ENCODE measurements around the gene PNKD. TPM values are rescaled to one million over a fixed set of nuclear protein-coding genes. Genes with fewer than 3 reads are reported as not detected.
A peak's percentile ranks its signal among the peaks of the same experiment; 100 is the strongest.
"Not testable (repeated sequence)": the region's sequence is repeated elsewhere in the genome, so short reads cannot be mapped to it uniquely, and the experiment has no call there.

PNKD gene
- polyA plus RNA-seq, 1 donor = 47.4 TPM

GRCh38 chr2:218272531-218273212 lies 2.4 kb downstream of the PNKD start:
- DNase-seq (ENCODE audit: low read depth) = no peak

DNA sequence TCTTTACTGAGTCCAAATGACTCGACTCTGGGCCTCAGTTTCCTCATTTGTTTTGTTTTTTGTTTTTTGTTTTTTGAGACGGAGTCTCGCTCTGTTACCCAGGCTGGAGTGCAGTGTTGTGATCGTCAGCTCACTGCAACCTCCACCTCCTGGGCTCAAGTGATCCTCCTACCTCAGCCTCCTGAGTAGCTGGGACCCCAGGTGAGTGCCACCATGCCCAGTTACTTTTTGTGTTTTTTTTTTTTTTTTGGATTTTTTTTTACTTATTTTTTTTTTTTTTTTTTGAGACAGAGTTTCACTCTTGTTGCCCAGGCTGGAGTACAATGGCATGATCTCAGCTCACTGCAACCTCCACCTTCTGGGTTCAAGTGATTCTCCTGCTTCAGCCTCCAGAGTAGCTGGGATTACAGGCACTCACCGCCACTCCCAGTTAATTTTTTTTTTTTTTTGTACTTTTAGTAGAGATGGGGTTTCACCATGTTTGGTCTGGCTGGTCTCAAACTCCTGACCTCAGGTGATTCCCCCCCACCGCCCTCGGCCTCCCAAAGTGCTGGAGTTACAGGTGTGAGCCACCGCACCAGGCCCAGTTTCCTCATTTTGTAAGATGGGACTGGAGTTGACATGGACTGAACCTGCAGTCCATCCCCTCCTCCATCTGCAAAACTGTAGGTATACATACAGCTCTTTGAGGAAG lies 3.0 kb downstream of the PNKD start:
- DNase-seq (ENCODE audit: low read depth) = not testable (repeated sequence)

DNA sequence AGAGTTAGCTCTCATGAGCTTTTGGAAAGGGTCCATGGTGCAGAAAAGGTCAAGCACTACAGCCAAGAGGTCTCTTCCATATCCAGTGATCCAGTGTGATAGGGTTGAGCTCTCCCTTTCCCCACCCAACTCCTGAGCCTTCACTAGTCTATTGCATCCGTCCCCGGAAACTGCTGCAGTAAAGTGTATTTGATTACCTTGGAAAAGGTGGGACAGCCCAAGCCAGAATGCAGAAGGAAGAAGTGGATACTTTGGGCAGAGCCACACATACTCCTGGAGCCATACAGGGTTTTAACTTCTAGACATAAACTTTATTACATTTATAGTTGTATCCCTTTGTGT lies 3.6 kb downstream of the PNKD start:
- no peak for DNase-seq (ENCODE audit: low read depth)

GRCh38 chr2:218274586-218274985 lies 4.3 kb downstream of the PNKD start:
- no peak for DNase-seq (ENCODE audit: low read depth)

DNA sequence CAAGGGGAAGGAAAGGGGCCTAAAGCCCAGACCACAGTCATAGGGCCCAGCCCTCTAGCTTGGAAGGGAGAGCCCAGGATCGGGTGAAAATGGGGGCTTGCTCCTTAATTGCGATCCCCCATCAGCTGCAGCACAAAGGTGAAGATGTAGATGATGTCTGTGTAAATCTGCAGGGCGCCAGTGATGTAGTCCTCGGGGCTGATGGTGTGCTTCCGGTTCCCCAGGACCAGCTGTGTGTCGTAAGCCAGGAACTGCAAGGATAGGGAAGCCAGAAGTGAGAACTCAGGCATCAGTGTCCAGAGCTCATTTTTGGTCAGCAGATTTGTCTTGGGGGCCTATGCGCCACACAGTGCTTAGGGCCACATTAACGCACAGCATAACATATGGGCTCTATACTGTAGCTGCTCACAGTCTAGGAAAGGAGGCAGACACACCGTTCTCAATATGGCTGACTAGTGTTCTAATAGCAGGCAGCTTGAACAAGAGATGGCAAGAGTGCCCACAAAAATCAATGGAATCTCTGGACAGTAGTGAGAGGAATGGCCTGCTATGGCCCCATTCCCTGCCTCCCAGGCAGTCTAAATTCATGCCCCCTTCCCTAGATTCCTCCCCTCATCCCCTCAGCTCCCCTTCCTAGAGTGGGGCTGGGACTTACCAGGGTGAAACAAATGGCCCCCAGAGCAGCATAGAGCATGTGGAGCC lies 5.2 kb downstream of the PNKD start:
- DNase-seq (ENCODE audit: low read depth) = no peak

DNA sequence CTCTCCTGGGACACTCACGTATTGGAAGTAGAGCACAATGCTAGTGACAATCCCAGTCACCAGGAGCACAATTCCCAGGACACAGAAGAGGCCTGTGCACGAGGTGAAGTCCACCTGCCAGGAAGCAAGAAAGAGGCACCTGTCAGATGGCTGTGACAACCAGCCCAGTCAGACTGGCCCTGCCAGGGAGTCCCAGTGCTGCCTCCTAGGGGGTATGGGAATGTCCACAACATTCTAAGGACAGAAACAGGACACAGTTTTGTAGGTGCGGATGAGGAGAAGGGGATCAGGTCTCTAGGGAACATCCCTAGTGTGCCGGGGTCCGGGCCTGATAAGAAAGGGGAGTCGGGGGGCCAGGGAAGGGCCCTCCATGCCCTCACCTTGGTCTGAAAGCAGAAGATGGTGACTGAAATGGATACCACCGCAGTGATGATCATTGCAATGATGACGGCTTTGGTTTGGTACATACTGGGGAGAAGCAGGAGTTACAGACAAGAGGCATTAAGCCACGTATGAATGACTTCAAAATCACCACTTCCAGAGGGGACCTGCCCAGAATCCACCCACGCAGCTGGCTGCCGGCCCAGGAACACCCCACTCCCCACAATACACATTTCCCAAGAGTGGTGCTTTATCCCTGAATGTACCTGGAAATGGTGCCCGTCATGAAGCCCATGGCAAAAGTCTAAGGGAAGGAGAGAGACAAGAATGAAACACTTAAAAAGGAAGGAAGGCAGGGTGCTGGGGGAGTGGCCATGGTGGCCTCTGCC lies 6.9 kb downstream of the PNKD start:
- DNase-seq (ENCODE audit: low read depth) = no peak

DNA sequence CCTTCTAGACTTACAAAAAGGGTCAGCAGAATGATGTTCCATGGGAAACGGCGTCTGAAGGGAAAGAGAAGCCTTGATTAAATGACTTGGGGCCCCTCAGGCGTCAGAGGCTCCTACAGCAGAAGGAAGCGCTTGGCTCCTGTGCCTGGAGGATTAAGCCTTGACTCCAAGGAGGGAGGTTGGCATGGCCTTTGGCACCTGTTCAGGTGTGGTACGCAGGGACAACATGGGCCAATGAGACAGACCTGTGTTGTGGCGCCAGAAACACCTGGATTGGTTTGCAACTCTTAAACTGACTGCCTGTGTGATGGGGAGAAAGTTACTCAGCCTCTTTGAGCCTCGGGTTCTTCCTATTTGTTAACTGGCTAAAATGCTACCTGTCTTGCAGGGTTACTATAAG lies 7.6 kb downstream of the PNKD start:
- no peak for DNase-seq (ENCODE audit: low read depth)

GRCh38 chr2:218278531-218279360 lies 8.4 kb downstream of the PNKD start:
- no peak for DNase-seq (ENCODE audit: low read depth)

- no peak for DNase-seq (ENCODE audit: low read depth)
Measured at GRCh38 chr2:218280260-218280870, 10.0 kb downstream of the PNKD start.

- no peak for DNase-seq (ENCODE audit: low read depth)
Measured at GRCh38 chr2:218281449-218281848, 11.1 kb downstream of the PNKD start.

DNA sequence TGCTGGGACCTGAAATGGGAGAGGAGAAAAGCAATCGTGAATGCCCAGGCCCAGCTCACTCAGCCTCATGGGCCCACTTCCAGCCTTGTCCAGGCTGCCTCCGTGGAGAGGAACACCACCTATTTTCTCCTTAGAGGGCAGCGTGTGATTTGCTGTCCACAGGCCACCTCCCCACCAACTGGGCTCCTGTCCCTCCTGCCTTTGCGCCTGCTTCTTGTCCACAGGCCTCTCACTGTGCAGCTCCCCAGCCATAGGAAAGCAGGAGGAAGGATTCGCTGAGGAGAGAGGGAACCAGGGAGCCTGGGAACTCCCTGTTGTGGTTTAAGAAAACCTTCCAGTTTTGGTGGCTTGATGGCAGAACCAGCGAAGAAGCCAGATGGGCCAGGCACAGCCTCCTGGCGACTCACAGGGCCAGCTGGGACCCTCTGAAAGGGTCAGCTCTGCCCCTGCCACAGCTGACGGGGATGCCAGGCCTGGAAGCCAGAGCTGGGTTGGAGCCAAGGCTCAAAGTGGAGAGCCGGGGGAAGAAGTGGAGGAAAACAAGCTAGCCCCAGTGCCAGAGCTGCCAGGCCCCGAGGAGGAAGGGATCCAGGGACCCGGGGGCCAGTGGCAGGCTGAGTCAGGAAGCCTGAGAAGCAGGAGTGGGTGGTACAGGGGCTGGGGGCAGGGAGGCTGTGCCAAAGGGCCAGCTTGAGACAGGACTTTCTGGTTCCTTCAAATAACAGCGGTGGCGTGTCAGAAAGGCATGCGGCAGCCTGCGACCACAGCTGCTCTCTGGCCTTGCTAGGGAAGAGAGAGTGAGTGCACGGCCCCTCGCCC lies 12.1 kb downstream of the PNKD start:
- DNase-seq (ENCODE audit: low read depth) = no peak

GRCh38 chr2:218284106-218284811 lies 13.9 kb downstream of the PNKD start:
- no peak for DNase-seq (ENCODE audit: low read depth)

DNA sequence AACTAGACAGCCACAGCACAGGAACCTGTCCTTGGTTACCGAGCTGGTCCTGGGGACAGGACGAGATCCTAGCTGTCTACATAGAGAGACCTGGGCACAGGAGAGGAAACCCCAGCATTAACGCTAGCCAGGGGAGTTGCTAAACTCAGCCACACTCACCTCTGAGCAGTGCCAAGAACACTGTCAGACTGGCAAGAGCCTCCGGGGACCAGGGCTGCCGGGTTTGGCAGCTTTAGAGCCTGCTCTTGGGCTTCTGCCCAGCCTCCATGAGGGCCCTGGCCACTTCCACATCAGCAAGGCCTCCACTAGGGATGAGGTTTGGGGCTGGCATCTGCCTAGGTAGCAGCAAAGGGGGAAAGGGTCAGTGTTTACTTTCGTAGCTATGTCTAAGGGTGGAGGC lies 15.3 kb downstream of the PNKD start:
- no peak for DNase-seq (ENCODE audit: low read depth)

DNA sequence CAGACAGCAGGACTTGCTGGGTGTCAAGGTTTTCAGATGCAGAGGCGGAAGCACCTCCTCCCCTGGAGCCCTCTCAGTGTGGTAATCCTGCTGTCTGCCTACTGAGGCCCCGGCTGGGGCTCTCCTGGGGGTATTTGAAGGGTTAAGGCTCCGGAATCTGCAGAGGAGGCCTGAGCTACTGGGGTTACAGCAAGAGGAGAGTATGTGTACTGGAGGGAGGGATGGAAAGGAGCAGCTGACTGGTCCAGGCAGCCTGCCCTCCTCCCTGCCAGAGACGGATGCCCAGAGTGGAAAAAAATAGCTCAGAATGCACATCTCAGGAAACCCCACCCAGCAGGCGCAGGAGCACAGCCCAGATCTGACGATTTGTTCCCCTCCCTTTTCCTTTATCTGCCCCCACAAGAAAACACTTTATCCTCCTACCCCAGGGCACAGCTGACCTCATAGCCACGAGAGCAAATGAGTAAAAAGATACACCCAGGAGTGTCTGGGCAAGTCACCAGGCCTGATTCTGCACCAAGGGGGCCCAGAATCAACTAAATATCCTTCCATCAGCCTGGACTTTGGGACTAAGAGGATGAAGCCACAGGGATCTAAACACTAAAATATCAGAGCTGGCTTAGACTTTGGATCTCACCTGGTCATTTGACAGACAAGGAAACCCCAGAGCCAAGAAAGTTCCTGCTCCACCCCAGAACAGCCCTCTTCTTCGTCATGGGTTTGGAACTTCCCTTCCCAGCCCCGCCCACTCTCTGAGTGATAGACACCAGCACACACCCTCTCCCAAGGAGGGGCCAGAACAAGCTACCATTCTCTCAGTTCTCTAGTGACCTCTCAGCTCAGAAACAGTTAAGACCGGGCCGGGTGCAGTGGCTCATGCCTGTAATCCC lies 16.5 kb downstream of the PNKD start:
- DNase-seq (ENCODE audit: low read depth) = peak; percentile 86

GRCh38 chr2:218289639-218290315 lies 19.5 kb downstream of the PNKD start:
- DNase-seq (ENCODE audit: low read depth) = no peak

DNA sequence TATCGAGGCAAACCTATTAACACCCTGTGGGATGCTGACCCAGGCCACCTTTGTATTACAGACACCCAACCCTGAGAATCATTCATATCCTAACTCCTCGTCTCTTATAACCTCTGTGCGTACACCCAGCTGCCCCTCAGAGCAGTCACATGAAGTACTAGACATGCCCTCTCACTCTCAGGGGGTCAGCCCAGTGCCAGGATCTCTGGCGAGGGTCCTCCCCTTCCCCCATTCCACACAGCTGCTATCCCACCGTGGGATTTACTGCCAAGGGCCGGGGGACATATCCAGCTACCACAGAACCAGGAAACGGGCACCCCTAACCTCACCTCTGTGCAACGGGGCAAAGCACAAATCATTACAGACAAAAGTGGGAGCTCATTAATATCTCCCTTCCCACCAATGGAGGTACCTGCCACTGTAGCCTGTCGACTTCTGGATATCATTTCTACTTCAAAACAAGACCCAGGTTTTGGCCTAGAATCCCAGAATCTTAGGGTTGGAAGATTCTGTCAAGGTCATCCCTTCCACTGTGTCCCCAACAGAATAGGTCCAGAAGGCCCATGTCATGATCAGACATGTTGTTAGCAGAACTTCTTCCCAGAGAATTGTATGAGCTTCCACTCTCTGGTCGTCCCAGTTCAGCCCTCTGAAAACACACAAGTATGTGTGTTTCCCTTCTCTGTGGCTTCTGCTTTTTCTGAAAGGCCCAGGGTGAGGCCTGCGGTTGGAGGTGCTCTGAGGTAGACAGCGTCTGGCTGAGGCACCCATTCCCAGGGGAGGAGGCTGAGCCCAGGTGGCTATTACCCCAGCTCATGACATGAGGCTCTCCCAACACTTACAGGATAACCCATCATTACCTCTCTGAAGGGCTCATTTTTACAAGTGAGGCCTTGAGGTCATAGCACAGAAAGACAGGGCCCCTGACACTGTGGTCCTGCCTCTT lies 20.3 kb downstream of the PNKD start:
- no peak for DNase-seq (ENCODE audit: low read depth)
